Vagina (tissue), 2 donors: Measurements from ENCODE around the gene EHD1. TPM values are rescaled to one million over a fixed set of nuclear protein-coding genes. Genes with fewer than 3 reads are reported as not detected.
A peak's percentile ranks its signal among the peaks of the same experiment; 100 is the strongest.

Experiments used
- DNase-seq, 2 donors: peaks; one replicate each; pipeline ENCODE4 v3.0.0-alpha.2; 2017; ENCODE audit errors: extremely low spot score in 2 of 2
- H3K27ac ChIP-seq: fragments of 200-600 bp; sonication (generic); one replicate; pipeline ENCODE4 v1.5.1; 2019
- H3K27me3 ChIP-seq: fragments of 200-600 bp; sonication (generic); one replicate; pipeline ENCODE4 v1.5.1; 2019
- H3K36me3 ChIP-seq, 2 donors: fragments of 200-600 bp; sonication (generic); one replicate each; pipeline ENCODE4 v1.5.1; 2017 to 2019
- H3K4me1 ChIP-seq: fragments of 200-600 bp; sonication (generic); one replicate; pipeline ENCODE4 v1.5.1; 2019
- H3K4me3 ChIP-seq, 2 donors: fragments of 200-600 bp; sonication (generic); 1 replicate in 1 of 2; 2 replicates in 1 of 2; pipeline ENCODE4 v1.5.1; 2016 to 2019
- H3K9me3 ChIP-seq: fragments of 200-600 bp; sonication (generic); one replicate; pipeline ENCODE4 v1.5.1; 2019
- CTCF ChIP-seq, 3 experiments: fragments of 450-650 bp in 2 of 3; fragments of 200-600 bp in 1 of 3; sonication (generic) in 1 of 3; IDR thresholded peaks; one replicate each; pipeline ENCODE4 v1.5.1; 2017 to 2019; ENCODE audit warnings: antibody characterized with exemption in 3 of 3, mild to moderate bottlenecking in 2 of 3, moderate library complexity in 2 of 3
- POLR2A ChIP-seq, 2 donors: fragments of 450-650 bp; IDR thresholded peaks; one replicate each; pipeline ENCODE4 v1.6.1; 2017; ENCODE audit warnings: antibody characterized with exemption in 2 of 2, mild to moderate bottlenecking in 2 of 2, moderate library complexity in 2 of 2
- POLR2AphosphoS5 ChIP-seq, 2 donors: sonication (generic); formaldehyde crosslinking; IDR thresholded peaks; one replicate each; pipeline ENCODE4 v1.9.0; 2017; ENCODE audit warnings: antibody characterized with exemption in 2 of 2, mild to moderate bottlenecking in 2 of 2, low read depth in 1 of 2; ENCODE audit not compliant: insufficient read depth in 1 of 2
- intact Hi-C: fragments of 100-400 bp; cut with DNase I; formaldehyde crosslinking; loops from one replicate; pipeline ENCODE4 v1.15.1; 2023
- total RNA-seq: library from RNA; depleted of rRNA; stranded (reverse); fragments of >200 nt; gene quantifications from one replicate; pipeline ENCODE4 v1.2.3, GENCODE V29; 2016

Gene EHD1
- total RNA-seq, 1 donor from 2014 or later = 61.6 TPM

GRCh38 chr11:64844330-64845128 lies 33.9 kb downstream of the EHD1 start, which contains the start of gene CDC42BPG:
Gene CDC42BPG, minus strand, starts transcription at chr11:64844653. Its CDS starts 84 bp downstream, at chr11:64844569.
- H3K27ac ChIP-seq = peak within 1 kb of the TSS; percentile 78
- peaks cover 33% of the 10 kb centered on the region for H3K4me1 ChIP-seq
- intact Hi-C loops = loop anchor here (2.0 kb wide), 1 partner anchor 44 kb away; no protein-coding TSS in a partner anchor
- H3K27me3 ChIP-seq = no peaks in the 10 kb centered on the region
- peaks cover 0 to 7% of the 10 kb centered on the region in 2 donors for H3K36me3 ChIP-seq
- TF ChIP-seq CTCF (IDR thresholded peaks at IDR 0.05) (peak in 1 of 3 experiments; percentile 13), POLR2AphosphoS5 (IDR thresholded peaks at IDR 0.05; ENCODE audit: insufficient read depth in 1 of 2, low read depth in 1 of 2) (peak in 1 of 2 donors; percentile 27), POLR2A (IDR thresholded peaks at IDR 0.05) (no peak)
- DNase-seq = no peak
- peak within 1 kb of the TSS; percentile 50 to 56 for H3K4me3 ChIP-seq
- no peaks in the 10 kb centered on the region for H3K9me3 ChIP-seq

- H3K27ac ChIP-seq = peak overlapping the region; percentile 78
- intact Hi-C loops = loop anchor here (2.0 kb wide), 1 partner anchor 45 kb away; no protein-coding TSS in a partner anchor
- no peak for TF ChIP-seq CTCF (IDR thresholded peaks at IDR 0.05)
- TF ChIP-seq POLR2AphosphoS5 (IDR thresholded peaks at IDR 0.05; ENCODE audit: insufficient read depth in 1 of 2, low read depth in 1 of 2) = no peak
- no peak for TF ChIP-seq POLR2A (IDR thresholded peaks at IDR 0.05)
- peaks cover 0 to 7% of the 10 kb centered on the region in 2 donors for H3K36me3 ChIP-seq
- peaks cover 25% of the 10 kb centered on the region for H3K4me1 ChIP-seq
- H3K9me3 ChIP-seq = no peaks in the 10 kb centered on the region
- no peak for DNase-seq
- peak overlapping the region; percentile 50 to 56 for H3K4me3 ChIP-seq
- H3K27me3 ChIP-seq = no peaks in the 10 kb centered on the region
Observed at GRCh38 chr11:64843686-64844329, 34.6 kb downstream of the EHD1 start.

GRCh38 chr11:64842851-64843685 lies 35.4 kb downstream of the EHD1 start:
- TF ChIP-seq CTCF (IDR thresholded peaks at IDR 0.05) (no peak), POLR2A (IDR thresholded peaks at IDR 0.05) (no peak), POLR2AphosphoS5 (IDR thresholded peaks at IDR 0.05; ENCODE audit: insufficient read depth in 1 of 2, low read depth in 1 of 2) (peak; percentile 8 to 45)
- DNase-seq = no peak
- H3K27ac ChIP-seq = peak overlapping the region; percentile 78

GRCh38 chr11:64842366-64842759 lies 36.1 kb downstream of the EHD1 start:
- peaks cover 0 to 7% of the 10 kb centered on the region in 2 donors for H3K36me3 ChIP-seq
- H3K4me1 ChIP-seq = peaks cover 13% of the 10 kb centered on the region
- H3K27ac ChIP-seq = peak overlapping the region; percentile 78
- no peak for TF ChIP-seq POLR2A (IDR thresholded peaks at IDR 0.05)
- no peak for TF ChIP-seq CTCF (IDR thresholded peaks at IDR 0.05)
- TF ChIP-seq POLR2AphosphoS5 (IDR thresholded peaks at IDR 0.05; ENCODE audit: insufficient read depth in 1 of 2, low read depth in 1 of 2) = no peak
- H3K4me3 ChIP-seq = peak overlapping the region in 1 of 2 donors; percentile 50
- intact Hi-C loops = no loop called here
- H3K9me3 ChIP-seq = no peaks in the 10 kb centered on the region
- no peak for DNase-seq
- no peaks in the 10 kb centered on the region for H3K27me3 ChIP-seq

More at GRCh38 chr11:64842851-64843685, 35.4 kb downstream of the EHD1 start:
- intact Hi-C loops = no loop called here
- Histone ChIP-seq H3K4me1 (peaks cover 18% of the 10 kb centered on the region), H3K9me3 (no peaks in the 10 kb centered on the region), H3K36me3 (peaks cover 0 to 7% of the 10 kb centered on the region in 2 donors), H3K27me3 (no peaks in the 10 kb centered on the region), H3K4me3 (peak overlapping the region; percentile 50 to 56)
